ENCODE measurements around the gene OR2H1.

- TF ChIP-seq, protein P1, sequence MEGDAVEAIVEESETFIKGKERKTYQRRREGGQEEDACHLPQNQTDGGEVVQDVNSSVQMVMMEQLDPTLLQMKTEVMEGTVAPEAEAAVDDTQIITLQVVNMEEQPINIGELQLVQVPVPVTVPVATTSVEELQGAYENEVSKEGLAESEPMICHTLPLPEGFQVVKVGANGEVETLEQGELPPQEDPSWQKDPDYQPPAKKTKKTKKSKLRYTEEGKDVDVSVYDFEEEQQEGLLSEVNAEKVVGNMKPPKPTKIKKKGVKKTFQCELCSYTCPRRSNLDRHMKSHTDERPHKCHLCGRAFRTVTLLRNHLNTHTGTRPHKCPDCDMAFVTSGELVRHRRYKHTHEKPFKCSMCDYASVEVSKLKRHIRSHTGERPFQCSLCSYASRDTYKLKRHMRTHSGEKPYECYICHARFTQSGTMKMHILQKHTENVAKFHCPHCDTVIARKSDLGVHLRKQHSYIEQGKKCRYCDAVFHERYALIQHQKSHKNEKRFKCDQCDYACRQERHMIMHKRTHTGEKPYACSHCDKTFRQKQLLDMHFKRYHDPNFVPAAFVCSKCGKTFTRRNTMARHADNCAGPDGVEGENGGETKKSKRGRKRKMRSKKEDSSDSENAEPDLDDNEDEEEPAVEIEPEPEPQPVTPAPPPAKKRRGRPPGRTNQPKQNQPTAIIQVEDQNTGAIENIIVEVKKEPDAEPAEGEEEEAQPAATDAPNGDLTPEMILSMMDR (IDR thresholded peaks at IDR 0.05) = no peak
- TF ChIP-seq, protein P2, sequence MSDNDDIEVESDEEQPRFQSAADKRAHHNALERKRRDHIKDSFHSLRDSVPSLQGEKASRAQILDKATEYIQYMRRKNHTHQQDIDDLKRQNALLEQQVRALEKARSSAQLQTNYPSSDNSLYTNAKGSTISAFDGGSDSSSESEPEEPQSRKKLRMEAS (CRISPR knock-in tag; IDR thresholded peaks at IDR 0.05) = no peak
- TF ChIP-seq TCF7 (CRISPR knock-in tag; IDR thresholded peaks at IDR 0.05; ENCODE audit: low read depth) (no peak), NR2C2 (CRISPR knock-in tag; IDR thresholded peaks at IDR 0.05) (no peak), SMAD3 (CRISPR knock-in tag; IDR thresholded peaks at IDR 0.05; ENCODE audit: borderline replicate concordance) (no peak), NFYB (CRISPR knock-in tag; conservative IDR thresholded peaks at IDR 0.05; ENCODE audit: low read depth) (no peak), USF1 (CRISPR knock-in tag; IDR thresholded peaks at IDR 0.05) (no peak), FOXP1 (CRISPR knock-in tag; IDR thresholded peaks at IDR 0.05; ENCODE audit: borderline replicate concordance) (no peak), CREM (CRISPR knock-in tag; IDR thresholded peaks at IDR 0.05) (no peak), SP1 (CRISPR knock-in tag; conservative IDR thresholded peaks at IDR 0.05) (no peak), ZBTB21 (CRISPR knock-in tag; IDR thresholded peaks at IDR 0.05; ENCODE audit: borderline replicate concordance) (no peak)
- TF ChIP-seq, protein P3, sequence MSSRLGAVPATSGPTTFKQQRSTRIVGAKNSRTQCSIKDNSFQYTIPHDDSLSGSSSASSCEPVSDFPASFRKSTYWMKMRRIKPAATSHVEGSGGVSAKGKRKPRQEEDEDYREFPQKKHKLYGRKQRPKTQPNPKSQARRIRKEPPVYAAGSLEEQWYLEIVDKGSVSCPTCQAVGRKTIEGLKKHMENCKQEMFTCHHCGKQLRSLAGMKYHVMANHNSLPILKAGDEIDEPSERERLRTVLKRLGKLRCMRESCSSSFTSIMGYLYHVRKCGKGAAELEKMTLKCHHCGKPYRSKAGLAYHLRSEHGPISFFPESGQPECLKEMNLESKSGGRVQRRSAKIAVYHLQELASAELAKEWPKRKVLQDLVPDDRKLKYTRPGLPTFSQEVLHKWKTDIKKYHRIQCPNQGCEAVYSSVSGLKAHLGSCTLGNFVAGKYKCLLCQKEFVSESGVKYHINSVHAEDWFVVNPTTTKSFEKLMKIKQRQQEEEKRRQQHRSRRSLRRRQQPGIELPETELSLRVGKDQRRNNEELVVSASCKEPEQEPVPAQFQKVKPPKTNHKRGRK (CRISPR knock-in tag; IDR thresholded peaks at IDR 0.05; ENCODE audit: borderline replicate concordance) = no peak
- TF ChIP-seq, protein P4, sequence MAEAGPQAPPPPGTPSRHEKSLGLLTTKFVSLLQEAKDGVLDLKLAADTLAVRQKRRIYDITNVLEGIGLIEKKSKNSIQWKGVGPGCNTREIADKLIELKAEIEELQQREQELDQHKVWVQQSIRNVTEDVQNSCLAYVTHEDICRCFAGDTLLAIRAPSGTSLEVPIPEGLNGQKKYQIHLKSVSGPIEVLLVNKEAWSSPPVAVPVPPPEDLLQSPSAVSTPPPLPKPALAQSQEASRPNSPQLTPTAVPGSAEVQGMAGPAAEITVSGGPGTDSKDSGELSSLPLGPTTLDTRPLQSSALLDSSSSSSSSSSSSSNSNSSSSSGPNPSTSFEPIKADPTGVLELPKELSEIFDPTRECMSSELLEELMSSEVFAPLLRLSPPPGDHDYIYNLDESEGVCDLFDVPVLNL (CRISPR knock-in tag; IDR thresholded peaks at IDR 0.05; ENCODE audit: borderline replicate concordance, low read depth) = no peak
These were observed 8.3 kb downstream of the OR2H1 start for GRCh38 chr6:29465279-29465678.

Measured in WTC11 (cell line).